Neural progenitor cell (in vitro differentiated cells): Measurements from ENCODE around the gene MBL2.

Experiments
- CTCF ChIP-seq: fragments of 200-600 bp; sonication (generic); IDR thresholded peaks from 2 replicates; pipeline ENCODE4 v1.5.1; 2017; ENCODE audit warnings: antibody characterized with exemption, mild to moderate bottlenecking
- EZH2 ChIP-seq: fragments of 200-600 bp; sonication (generic); IDR thresholded peaks from 2 replicates; pipeline ENCODE4 v1.6.1; 2017; ENCODE audit warnings: antibody characterized with exemption, mild to moderate bottlenecking, moderate library complexity

DNA sequence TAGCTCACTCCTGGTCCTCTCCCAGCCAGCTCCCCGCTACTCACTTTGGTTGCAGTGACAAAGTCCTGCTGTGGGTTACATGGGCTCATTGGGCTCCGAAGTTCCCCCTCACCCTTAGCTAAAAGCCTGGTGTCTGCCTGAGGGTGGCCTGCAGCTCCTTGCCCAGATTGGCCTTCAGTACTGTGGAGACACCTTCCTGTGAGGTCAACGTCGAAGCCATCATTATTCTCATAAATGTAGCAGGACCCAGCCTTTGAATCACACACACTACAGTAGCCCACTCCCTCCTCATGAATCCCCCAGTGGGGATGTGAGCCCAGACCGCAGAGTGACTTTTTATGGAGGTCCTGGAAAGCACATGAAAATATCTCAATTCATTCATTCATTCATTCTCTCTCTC is 10.5 kb downstream of the MBL2 start:
- TF ChIP-seq CTCF (no peak), EZH2 (no peak)
